Activated CD4-positive, alpha-beta T cell treated with anti-CD3 and anti-CD28 coated beads, Interleukin-10, Interleukin-2, amounts not matched to agents 100 ng/mL and 50 ng/mL, durations not matched to agents 16 hours and 8 hours (primary cell): ENCODE measurements around the gene BUB1B.
"Not testable (repeated sequence)": the region's sequence is repeated elsewhere in the genome, so short reads cannot be mapped to it uniquely, and the experiment has no call there.

ENCODE experiments used
- DNase-seq: peaks from one replicate; pipeline ENCODE4 v3.0.0-alpha.2; 2020

BUB1B gene, protein sequence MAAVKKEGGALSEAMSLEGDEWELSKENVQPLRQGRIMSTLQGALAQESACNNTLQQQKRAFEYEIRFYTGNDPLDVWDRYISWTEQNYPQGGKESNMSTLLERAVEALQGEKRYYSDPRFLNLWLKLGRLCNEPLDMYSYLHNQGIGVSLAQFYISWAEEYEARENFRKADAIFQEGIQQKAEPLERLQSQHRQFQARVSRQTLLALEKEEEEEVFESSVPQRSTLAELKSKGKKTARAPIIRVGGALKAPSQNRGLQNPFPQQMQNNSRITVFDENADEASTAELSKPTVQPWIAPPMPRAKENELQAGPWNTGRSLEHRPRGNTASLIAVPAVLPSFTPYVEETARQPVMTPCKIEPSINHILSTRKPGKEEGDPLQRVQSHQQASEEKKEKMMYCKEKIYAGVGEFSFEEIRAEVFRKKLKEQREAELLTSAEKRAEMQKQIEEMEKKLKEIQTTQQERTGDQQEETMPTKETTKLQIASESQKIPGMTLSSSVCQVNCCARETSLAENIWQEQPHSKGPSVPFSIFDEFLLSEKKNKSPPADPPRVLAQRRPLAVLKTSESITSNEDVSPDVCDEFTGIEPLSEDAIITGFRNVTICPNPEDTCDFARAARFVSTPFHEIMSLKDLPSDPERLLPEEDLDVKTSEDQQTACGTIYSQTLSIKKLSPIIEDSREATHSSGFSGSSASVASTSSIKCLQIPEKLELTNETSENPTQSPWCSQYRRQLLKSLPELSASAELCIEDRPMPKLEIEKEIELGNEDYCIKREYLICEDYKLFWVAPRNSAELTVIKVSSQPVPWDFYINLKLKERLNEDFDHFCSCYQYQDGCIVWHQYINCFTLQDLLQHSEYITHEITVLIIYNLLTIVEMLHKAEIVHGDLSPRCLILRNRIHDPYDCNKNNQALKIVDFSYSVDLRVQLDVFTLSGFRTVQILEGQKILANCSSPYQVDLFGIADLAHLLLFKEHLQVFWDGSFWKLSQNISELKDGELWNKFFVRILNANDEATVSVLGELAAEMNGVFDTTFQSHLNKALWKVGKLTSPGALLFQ

DNA sequence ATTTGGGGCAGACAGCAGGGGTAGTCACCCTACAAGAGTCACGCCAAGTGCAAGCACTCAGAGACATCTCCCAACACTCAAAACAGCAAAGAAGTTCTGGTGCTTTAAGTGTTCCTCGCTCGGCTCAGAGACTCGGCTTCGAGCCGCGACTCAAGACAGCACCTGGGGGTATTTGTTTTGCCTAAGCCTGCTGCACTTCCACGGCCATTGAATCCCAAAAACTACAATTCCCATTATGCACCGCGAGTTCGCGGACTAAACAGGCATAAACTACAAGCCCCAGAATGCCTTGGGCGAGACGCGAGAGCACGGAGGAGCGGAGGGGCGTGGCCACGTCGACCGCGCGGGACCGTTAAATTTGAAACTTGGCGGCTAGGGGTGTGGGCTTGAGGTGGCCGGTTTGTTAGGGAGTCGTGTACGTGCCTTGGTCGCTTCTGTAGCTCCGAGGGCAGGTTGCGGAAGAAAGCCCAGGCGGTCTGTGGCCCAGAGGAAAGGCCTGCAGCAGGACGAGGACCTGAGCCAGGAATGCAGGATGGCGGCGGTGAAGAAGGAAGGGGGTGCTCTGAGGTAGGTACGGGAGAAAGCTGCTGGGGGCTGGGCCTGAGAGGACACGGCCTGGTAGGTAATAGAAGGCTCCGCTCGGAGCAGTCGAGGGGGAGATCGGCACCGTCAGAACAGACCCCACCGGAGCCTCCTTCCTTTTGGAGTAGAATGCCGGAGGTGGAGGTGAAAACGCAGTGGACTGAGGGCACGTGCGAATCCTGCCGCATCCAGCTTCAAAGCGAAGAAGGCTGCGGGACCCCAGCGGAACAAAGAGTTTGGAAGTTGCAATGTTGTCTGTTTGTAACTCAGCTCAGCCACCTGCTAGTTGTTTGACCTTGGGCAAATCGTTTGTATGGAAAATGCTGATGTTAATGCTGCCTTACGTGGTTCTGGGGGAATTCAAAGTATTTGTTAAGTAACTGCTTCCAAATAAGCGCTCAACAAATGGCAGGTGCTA, at the start of gene BUB1B:
TSS of gene BUB1B (plus strand) at position 381 of the 1,000 bp plus-strand sequence. CDS start at position 533, 152 bp downstream.
- peak; percentile 97 for DNase-seq

DNA sequence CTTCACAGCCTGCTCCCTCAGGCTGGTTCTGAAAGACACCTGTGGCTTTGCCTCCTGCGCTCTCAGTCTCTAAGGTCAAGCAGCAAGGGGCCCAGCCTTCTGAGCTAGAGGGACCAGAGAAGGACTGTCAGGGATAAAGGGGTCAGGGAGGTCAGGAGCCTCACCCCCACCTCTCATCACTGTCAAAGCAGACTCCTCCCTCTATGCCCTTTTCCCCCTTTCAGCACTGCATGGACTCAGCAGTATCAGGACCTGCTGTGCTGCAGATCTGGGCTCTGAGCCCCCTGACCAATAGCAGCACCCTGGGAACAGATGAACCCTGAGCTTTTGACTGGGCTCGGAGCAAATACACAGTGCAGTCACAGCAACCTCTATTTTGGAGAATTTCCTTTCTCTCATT, 49.0 kb upstream of the BUB1B start:
- DNase-seq, result no peak

DNA sequence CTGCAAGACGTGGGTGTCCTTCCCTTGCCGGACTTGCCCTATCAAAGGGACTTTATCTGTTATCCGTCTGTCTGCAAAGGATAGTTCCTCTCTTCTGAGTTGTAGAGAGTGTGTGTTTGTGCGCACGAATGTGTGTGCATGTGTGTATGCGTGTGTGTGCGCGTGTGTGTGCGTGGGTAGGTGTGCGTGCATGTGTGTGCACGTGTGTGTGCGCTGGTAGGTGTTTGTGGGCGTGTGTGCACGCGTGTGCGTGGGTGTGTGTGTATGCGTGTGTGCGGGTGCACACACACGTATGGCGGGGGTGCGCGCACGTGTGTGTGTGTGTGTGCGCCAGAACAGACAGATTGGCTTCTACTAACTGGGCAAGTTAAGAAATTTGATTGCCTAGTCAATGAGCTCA, 48.1 kb upstream of the BUB1B start:
- DNase-seq, result no peak

DNA sequence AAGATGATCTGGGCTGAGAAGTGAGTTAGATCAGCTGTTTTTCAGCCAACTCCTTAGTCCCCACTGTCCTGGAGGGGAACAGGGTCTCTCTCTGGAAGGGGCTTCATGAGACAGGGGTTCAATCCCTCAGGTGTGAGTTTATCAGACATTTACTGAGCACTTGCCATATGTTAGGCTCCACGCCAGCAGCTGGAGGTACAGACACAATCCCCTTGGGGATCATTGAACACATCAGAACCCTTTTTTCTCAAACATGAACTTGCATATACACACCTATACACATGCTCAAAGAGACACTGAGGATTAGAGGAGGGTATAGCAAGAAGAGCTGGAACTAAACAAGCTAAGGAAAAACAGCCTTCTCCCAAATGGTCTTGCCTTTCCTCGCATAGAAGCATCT, 46.7 kb upstream of the BUB1B start:
- no peak for DNase-seq

DNA sequence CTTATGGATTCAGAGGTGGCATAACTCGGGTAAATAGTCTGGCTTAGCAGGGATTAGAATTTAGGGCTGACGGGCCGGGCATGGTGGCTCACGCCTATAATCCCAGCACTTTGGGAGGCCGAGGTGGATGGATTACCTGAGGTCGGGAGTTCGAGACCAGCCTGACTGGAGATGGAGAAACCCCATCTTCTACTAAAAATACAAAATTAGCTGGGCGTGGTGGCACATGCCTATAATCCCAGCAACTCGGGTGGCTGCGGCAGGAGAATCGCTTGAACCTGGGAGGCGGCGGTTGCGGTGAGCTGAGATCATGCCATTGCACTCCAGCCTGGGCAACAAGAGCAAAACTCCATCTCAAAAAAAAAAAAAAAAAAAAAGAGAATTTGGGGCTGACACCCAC, 45.8 kb upstream of the BUB1B start:
- DNase-seq, result not testable (repeated sequence)

DNA sequence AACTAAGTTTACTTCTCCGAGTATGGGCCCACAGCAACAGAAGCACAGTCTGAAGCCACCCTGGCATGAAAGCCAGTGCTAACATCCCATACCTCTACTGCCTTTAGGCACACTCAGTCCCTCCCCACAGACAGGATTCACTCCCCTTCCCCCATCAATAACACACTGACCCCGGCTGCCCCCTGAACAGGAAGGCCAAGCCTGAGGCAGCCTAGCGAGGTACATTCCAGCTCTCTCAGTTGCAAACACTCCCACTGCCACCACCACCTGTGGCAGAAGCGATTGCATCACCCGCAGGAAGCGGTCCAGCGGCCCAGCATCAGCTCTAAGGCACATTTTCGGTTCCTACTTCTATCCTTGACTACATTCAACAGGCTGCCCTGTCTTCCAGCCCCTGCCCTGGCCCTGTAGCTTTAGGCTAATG, 45.2 kb upstream of the BUB1B start:
- DNase-seq, result peak; percentile 82

DNA sequence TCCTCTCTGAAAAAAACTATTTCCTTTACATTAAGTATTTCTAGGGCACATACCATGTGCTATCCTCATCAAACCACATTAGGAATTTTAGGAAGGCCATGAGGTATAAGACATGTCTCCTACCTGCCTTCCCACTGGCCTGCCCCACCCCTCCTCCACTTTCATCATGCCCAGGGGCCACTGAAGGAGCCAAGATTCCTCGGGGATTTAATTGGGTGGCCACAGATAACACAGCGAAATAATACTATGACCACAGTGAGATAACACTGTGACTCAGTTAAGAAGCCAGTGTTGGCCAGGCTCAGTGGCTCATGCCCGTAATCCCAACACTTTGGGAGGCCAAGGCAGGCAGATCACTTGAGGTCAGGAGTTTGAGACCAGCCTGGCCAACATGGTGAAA, 42.4 kb upstream of the BUB1B start:
- DNase-seq, result no peak

DNA sequence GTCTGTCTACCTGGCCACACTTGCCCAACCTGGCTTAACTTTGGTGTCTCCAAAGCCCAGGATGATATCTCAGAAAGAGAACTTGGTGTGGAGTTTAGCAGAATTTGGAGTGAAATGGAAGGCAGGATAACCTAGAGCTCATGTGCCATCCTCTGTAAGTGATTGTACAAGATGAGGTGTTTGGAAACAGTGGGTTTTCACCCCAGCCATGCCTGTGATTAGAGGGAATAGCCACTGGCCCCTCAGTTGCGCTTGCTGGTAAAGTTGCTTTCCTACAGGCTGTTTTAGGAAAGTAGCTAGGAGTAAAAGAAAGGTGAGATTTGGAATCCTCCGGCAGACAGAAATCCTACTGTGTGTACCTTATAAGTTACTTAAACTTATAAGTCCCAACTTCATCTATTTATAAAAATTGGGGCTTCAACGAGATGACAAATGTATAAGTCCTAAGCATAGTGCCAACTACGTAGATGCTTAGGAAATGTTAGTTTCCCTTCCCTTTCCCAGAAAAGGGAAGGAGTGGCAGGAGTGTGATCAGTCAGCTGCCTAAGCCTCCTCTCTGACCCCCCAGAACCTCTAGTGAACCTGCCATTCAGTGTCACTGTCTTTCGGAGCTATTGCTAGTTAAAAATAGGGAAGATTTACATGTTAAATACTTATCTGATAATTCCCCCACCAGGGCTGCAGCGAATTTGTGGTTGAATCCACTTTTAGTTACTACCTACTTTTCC, 38.8 kb upstream of the BUB1B start:
- DNase-seq, result no peak

DNA sequence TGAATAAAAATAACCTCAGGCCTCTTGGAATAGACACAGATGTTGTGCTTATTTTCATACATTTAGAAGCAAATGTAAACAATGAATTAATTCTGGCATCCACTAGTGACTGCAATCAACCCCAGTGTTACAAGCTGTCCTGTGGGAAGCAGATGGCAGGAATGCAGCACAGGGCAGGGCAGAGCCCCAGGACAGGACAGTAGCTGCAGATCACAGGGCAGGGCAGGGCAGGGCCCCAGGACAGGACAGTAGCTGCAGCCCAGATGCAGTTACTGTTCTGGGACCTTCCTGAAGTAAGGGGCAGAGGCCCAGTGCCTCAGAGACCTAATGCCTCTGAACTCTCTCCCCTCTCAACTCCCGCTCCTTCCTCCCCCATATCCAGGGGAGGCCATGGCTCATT, 37.9 kb upstream of the BUB1B start:
- DNase-seq, result not testable (repeated sequence)

DNA sequence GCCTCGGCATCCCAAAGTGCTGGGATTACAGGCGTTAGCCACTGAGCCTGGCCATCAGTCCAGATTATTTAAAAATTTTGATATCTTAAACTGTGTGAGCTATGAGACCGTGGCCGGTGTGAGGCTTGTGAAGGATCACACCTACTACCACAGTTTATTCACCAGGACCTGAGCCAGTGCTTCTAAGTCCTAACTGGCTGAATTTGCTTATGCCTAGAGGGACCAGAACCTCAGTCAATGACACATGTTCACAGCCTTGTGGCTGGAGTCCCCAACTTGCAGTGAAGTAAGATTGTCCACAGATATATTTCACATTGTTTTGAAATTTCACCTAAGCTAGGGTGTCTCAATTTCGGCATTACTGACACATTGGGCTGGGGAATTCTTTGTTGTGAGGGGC, 37.0 kb upstream of the BUB1B start:
- DNase-seq, result not testable (repeated sequence)

DNA sequence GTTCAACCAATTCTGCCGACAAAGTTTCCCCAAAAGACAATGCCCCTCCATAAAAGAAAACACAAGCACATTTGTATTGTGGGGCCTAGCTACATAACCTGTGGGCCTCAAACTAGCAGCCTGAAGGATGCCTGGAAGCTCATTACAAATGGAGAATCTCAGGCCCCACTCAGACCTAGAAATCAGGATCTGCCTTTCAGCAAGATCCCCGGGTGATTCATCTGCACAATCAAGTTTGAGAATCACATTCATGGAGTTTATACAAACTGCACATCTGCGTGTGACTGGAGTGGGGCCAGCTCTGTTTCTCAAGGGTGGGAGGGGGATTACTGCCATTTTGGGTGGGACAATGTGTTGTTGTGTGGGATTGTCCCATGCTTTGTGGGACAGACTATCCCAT, 36.5 kb upstream of the BUB1B start:
- DNase-seq, result not testable (repeated sequence)

DNA sequence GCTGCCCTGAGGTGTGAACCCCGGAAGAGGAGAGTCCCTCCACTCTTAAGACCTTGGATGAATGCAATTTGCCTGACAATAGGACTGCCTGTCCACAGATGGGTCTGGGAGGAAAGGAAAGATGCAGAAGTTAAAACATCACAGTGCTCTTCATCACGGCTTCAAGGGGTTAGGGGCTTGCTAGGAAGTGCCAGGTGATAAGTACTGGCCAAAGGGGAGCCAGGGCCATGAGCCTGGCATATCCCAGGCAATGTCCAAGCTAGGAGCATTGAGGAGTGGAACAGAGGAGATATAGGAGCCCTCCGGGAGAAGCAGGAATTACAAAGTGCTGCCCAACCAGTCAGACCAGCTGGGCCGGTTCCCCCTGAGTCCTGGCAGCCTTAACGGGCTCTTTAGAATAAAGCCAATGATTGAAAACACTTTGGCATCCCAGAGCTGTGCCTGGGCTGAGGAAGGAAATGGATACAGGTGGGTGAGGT, 36.0 kb upstream of the BUB1B start:
- not testable (repeated sequence) for DNase-seq

DNA sequence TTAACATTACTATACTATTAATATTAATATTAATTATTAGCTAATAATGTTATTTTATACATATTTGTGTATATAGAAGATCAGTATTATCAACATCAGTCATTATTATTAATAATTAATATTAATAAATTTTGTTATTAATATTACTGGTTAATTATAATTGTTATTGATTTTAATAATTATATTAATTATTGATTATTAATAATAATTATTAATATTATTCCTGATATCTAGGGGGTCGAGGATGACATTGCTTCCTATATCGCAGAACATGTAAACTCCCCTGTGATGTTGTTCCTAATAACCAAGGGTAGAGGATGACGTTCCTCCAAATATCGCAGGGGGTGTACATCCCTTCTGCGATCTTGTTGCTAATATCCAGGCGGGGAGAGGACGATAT, 34.9 kb upstream of the BUB1B start:
- DNase-seq, result no peak

DNA sequence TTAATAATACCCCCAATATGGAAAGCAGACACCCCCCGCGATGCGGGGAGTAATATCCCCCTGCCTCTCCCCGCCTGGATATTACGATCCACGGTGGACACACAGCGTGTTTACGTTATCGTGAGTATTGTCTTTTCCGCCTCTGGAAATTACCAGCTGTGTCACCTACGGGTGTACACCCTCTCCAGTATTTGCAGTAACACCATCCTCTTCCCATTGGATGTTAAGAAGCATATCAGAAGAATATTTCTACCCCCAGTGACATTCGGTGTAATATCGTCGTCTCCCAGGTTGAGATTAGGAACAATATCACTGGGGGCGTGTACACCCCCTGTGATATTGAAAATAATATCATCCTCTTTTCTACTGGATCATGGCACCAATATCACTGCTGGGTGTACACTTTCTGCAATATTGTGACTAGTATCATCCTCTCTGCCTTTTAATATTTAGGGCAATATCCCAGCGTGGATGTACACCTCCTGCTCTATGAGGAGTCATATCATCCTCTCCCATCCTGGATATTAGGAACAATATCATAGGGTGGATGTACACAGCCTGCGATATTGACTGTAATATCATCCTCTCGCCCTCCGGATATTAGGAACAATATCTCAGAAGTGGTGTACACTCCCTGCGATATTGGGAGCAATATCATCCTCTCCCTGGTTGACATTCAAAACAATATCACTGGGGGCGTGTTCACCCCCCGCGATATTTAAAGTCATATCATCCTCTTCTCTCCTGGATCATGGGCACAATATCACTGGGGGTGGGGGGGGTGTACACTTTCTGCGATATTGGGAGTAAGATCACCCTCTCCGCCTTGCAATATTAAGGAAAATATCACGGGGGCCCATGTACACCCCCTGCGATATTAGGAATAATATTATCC, 31.9 kb upstream of the BUB1B start:
- DNase-seq, result peak; percentile 16

DNA sequence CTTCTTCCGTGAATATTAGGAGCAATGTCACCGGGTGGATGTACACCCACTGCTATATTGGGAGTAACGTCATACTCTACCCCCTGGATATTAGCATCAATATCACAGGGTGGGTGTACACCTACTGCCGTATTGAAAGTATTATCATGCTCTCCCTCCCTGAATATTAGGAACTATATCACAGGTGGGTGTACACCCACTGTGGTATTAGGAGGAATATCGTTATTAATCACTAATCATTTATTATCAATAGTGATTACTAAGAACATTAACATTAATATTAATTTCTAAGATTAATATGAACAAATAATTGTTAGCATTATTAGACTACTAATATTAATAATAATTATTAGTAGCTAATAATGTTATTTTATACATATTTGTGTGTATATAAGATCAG, 30.8 kb upstream of the BUB1B start:
- no peak for DNase-seq

DNA sequence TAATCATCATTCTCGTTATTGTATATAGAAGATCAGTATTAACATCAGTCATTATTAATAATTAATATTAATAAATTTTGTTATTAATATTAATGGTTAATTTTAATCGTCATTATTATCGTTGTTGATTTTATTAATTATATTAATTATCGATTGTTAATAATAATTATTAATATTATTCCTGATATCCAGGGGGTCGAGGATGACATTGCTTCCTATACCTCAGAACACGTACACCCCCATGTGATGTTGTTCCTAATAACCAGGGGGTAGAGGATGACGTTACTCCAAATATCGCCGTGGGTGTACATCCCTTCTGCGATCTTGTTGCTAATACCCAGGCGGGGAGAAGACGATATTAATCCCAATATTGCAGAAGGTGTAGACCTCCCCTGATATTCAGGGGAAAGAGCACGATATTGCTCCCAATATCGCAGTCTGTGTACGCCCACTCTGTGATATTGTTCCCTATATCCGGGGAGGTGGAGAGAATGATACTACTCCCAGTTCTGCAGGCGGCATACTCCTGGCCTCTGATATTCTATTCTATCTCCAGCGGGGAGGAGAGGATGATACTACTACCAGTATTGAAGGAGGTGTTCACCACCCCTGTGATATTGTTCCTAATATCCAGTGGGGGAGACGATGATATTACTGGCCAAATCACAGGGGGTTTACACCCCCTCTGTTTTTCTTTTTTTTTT, 29.9 kb upstream of the BUB1B start:
- DNase-seq, result no peak

DNA sequence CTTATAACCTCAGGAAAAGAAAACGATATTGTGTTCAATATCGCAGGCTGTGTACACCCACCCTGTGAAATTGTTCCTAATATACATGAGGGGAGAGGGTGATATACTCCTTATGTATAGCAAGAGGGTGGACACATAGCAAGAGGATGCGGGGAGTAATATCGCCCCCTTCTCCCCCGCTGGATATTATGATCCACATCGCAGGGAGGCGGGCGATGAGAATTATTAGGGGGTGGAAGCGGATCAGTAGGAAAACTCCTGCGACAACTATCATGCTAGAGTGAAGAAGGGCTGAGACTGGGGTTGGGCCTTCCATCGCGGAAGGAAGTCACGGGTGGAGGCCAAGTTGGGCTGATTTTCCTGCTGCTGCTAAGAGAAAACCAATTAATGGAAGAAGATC, 27.3 kb upstream of the BUB1B start:
- no peak for DNase-seq

DNA sequence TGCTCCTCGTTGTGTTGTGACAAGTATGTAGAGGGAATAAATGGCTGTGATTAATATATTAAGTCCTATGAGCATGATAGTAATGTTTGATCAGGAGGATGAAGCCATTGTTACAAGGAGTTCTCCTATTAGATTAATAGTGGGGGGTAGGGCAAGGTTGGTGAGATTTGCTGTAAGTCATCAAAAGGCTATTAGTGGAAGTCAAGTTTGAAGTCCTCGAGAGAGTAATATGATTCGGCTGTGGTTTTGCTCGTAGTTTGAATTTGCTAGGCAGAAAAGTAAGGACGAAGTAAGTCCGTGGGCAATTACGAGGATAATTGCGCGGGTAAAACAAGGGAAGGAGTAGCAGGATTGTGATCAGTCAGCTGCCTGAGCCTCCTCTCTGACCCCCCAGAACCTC, 26.0 kb upstream of the BUB1B start:
- DNase-seq, result no peak

DNA sequence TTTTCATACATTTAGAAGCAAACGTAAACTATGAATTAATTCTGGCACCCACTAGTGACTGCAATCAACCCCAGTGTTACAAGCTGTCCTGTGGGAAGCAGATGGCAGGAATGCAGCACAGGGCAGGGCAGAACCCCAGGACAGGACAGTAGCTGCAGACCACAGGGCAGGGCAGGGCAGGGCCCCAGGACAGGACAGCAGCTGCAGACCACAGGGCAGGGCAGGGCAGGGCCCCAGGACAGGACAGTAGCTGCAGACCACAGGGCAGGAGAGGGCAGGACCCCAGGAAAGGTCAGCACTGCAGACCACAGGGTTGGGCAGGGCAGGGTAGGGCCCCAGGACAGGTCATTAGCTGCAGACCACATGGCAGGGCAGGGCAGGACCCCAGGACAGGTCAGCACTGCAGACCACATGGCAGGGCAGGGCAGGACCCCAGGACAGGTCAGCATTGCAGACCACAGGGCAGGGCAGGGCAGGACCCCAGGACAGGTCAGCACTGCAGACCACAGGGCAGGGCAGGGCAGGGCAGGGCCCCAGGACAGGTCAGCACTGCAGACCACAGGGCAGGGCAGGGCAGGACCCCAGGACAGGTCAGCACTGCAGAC, 24.9 kb upstream of the BUB1B start:
- DNase-seq, result not testable (repeated sequence)
